Psoas muscle (tissue), 8 donors: Measurements from ENCODE around the gene PPIC. TPM values are rescaled to one million over a fixed set of nuclear protein-coding genes. Genes with fewer than 3 reads are reported as not detected.

Source experiments
- ATAC-seq, 4 donors: fragments of 200-7000 bp; cut with Tn5 transposase; one replicate each; pipeline ENCODE4 v1.9.1; 2020; ENCODE audit warnings: moderate library complexity in 3 of 4, mild to moderate bottlenecking in 2 of 4
- DNase-seq, 2 donors: peaks; one replicate each; pipeline ENCODE4 v3.0.0-alpha.2; 2020
- H3K27ac ChIP-seq: fragments of 200-600 bp; one replicate; pipeline ENCODE4 v1.8.0; 2022
- H3K27me3 ChIP-seq, 3 donors: fragments of 200-600 bp in 1 of 3; one replicate each; pipeline versions ENCODE4 v1.6.1 to v1.8.0; 2013 to 2022; ENCODE audit warnings: low read length in 2 of 3, mild to moderate bottlenecking in 2 of 3, moderate library complexity in 1 of 3; ENCODE audit not compliant: insufficient read depth in 3 of 3
- H3K36me3 ChIP-seq, 2 donors: fragments of 200-600 bp in 1 of 2; one replicate each; pipeline versions ENCODE4 v1.6.1 to v1.8.0; 2013 to 2022; ENCODE audit warnings: low read depth in 1 of 2, mild to moderate bottlenecking in 1 of 2, moderate library complexity in 1 of 2; ENCODE audit not compliant: insufficient read depth in 1 of 2
- H3K4me1 ChIP-seq: fragments of 200-600 bp; one replicate; pipeline ENCODE4 v1.8.0; 2022
- H3K4me3 ChIP-seq: fragments of 200-600 bp; one replicate; pipeline ENCODE4 v1.8.0; 2022; ENCODE audit warnings: mild to moderate bottlenecking
- H3K9me3 ChIP-seq: fragments of 200-600 bp; one replicate; pipeline ENCODE4 v1.8.0; 2022
- CTCF ChIP-seq: fragments of 200-600 bp; IDR thresholded peaks from one replicate; pipeline ENCODE4 v1.8.0; 2022; ENCODE audit warnings: antibody characterized with exemption
- WGBS, 3 donors: extraction: QIAGEN DNeasy Blood & Tissue Kit; methylation state at CpG; one replicate each; pipeline versions ENCODE4 v1.1.6 to v1.1.7; 2013; 5-methylcytosine and 5-hydroxymethylcytosine counted together
- intact Hi-C, 2 donors: fragments of 100-400 bp; cut with DNase I; formaldehyde crosslinking; loops; one replicate each; pipeline versions ENCODE4 v1.11.0 to v1.14.2; 2022
- polyA plus RNA-seq, 3 donors: library from polyadenylated mRNA; stranded (reverse); fragments of 200-250 nt; gene quantifications; one replicate each; pipeline ENCODE4 v1.2.3, GENCODE V29; 2013
- total RNA-seq, 4 donors: library from RNA; stranded (reverse); fragmentation: NEBNext Ultra II Directional in 2 of 4; extraction: Animal tissue kit (Norgen Biotek cat#: 25700) in 2 of 4; gene quantifications; one replicate each; pipeline versions ENCODE4 v1.2.1 to v1.2.4, GENCODE V29; 2021 to 2023
- donor health status: healthy with polysubstance abuse.
- donor health status: DM: no; HTN: no; CAD: no; lungs with moderate emphysema.
- donor health status: Bipolar disorder and iron deficiency.
- donor health status: healthy.
- donor health status: DM: yes; HTN: yes; CAD: no.
- donor health status: DM: no; HTN: no; CAD: no.
- donor health status: DM: no; HTN: no; CAD: no.
- donor health status: DM: yes; HTN: yes; CAD: no.

PPIC gene
- total and polyA plus RNA-seq, 7 donors, result 13.7 to 36.5 (median 23.7) TPM

- no peaks in the 10 kb centered on the region for H3K4me1 ChIP-seq
- no peak overlapping the region for H3K27ac ChIP-seq
- DNase-seq (no peak), ATAC-seq (no peak)
- intact Hi-C loops, result no loop called here
- TF ChIP-seq CTCF, result no peak
- H3K9me3 ChIP-seq, result no peaks in the 10 kb centered on the region
- WGBS, 3 donors, result 34 to 62% (median 45%) methylated on average over 3 of the region's 3 CpGs
- no peaks in the 10 kb centered on the region for H3K27me3 ChIP-seq
- no peaks in the 10 kb centered on the region for H3K36me3 ChIP-seq
- H3K4me3 ChIP-seq, result no peak overlapping the region
Measured at GRCh38 chr5:122996091-122996490, 40.4 kb downstream of the PPIC start.

- DNase-seq (no peak), ATAC-seq (no peak)
- no peak for TF ChIP-seq CTCF
- Histone ChIP-seq H3K36me3 (no peaks in the 10 kb centered on the region), H3K27ac (no peak overlapping the region), H3K9me3 (no peaks in the 10 kb centered on the region), H3K4me3 (no peak overlapping the region), H3K4me1 (no peaks in the 10 kb centered on the region), H3K27me3 (no peaks in the 10 kb centered on the region)
- 91 to 96% (median 96%) methylated on average over 2 of the region's 2 CpGs for WGBS, 3 donors
- intact Hi-C loops, result no loop called here
Measured at GRCh38 chr5:122985954-122986721, 50.4 kb downstream of the PPIC start.

GRCh38 chr5:122985006-122985700, 51.4 kb downstream of the PPIC start:
- no peaks in the 10 kb centered on the region for H3K4me1 ChIP-seq
- ATAC-seq (no peak), DNase-seq (no peak)
- no peaks in the 10 kb centered on the region for H3K9me3 ChIP-seq
- no peaks in the 10 kb centered on the region for H3K36me3 ChIP-seq
- TF ChIP-seq CTCF, result no peak
- H3K27me3 ChIP-seq, result no peaks in the 10 kb centered on the region
- intact Hi-C loops, result no loop called here
- no peak overlapping the region for H3K4me3 ChIP-seq
- WGBS, 3 donors, result 86 to 96% (median 94%) methylated on average over 4 of the region's 4 CpGs
- H3K27ac ChIP-seq, result no peak overlapping the region

- intact Hi-C loops, result no loop called here
- H3K27me3 ChIP-seq, result no peaks in the 10 kb centered on the region
- ATAC-seq (no peak), DNase-seq (no peak)
- H3K9me3 ChIP-seq, result no peaks in the 10 kb centered on the region
- no peaks in the 10 kb centered on the region for H3K4me1 ChIP-seq
- no peaks in the 10 kb centered on the region for H3K36me3 ChIP-seq
- no peak overlapping the region for H3K4me3 ChIP-seq
- no peak overlapping the region for H3K27ac ChIP-seq
- TF ChIP-seq CTCF, result no peak
- WGBS, 3 donors, result 94 to 98% (median 95%) methylated on average over 3 of the region's 3 CpGs
Measured at GRCh38 chr5:122984425-122984824, 52.1 kb downstream of the PPIC start.
